Cardiac muscle cell (in vitro differentiated cells and primary cell): ENCODE measurements around the gene SLC12A7. TPM values are rescaled to one million over a fixed set of nuclear protein-coding genes. Genes with fewer than 3 reads are reported as not detected.

Experiments
- DNase-seq, 2 donors: peaks; one replicate each; pipeline versions ENCODE4 v3.0.0 to v3.0.0-alpha.2; 2010 to 2017; ENCODE audit warnings: low read depth in 1 of 2, low spot score in 1 of 2
- H3K27ac ChIP-seq: fragments of 200-600 bp; sonication (generic); 2 replicates; pipeline ENCODE4 v1.5.1; 2016
- H3K27me3 ChIP-seq: fragments of 200-600 bp; sonication (generic); 2 replicates; pipeline ENCODE4 v1.6.0; 2016; ENCODE audit warnings: control low read depth
- H3K36me3 ChIP-seq: fragments of 200-600 bp; sonication (generic); 2 replicates; pipeline ENCODE4 v1.5.1; 2016; ENCODE audit warnings: control low read depth
- H3K4me1 ChIP-seq: fragments of 200-600 bp; sonication (generic); 2 replicates; pipeline ENCODE4 v1.8.1; 2017; ENCODE audit warnings: low read depth, mild to moderate bottlenecking, mixed run types
- H3K4me3 ChIP-seq: fragments of 200-600 bp; sonication (generic); 2 replicates; pipeline ENCODE4 v1.5.1; 2016; ENCODE audit warnings: mild to moderate bottlenecking
- H3K9me3 ChIP-seq: fragments of 200-600 bp; sonication (generic); 2 replicates; pipeline ENCODE4 v1.5.1; 2017; ENCODE audit warnings: low read depth, mild to moderate bottlenecking, control low read depth
- polyA plus RNA-seq: library from polyadenylated mRNA; unstranded; fragments of >200 nt; fragmentation: Nextera tagmentation; extraction: Ambion mirVana; gene quantifications from 2 replicates; pipeline ENCODE4 v1.2.1, GENCODE V29; 2016
- total RNA-seq: library from RNA; depleted of rRNA; stranded (reverse); fragments of >200 nt; gene quantifications from 2 replicates; pipeline ENCODE4 v1.2.3, GENCODE V29; 2016
- TF ChIP-seq, protein P1 (sequence below): IDR thresholded peaks from 2 replicates; pipeline ENCODE4 v1.5.1; 2012; ENCODE audit warnings: low read depth, mild to moderate bottlenecking, low read length

SLC12A7 gene
- total and polyA plus RNA-seq, 2 experiments from 2014 or later: 14.1 to 29.9 TPM

DNA sequence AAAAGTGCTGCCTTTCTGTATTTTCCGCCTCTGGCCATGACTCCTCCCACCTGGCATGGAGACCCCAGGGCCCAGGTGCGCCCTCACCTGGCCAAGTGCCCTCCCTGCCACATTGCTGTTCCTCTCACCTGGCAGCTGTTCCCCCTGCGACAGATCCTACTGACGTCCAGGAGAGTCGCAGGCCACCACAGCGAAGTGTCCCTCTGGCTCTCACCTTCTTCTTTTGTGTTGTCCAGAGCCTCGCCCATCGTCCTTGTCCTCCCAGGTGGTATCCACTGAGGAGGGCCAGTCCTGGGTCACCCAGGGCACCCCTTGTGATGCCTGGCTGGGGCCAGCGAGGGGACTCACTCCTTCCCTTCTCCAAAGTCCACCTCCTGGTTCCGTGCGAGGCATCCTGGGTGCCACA lies 100.6 kb downstream of the SLC12A7 start:
- Histone ChIP-seq H3K36me3 (no peaks in the 10 kb centered on the region), H3K27ac (no peak overlapping the region), H3K27me3 (peaks cover 43% of the 10 kb centered on the region), H3K4me3 (no peak overlapping the region), H3K4me1 (peaks cover 2% of the 10 kb centered on the region), H3K9me3 (no peaks in the 10 kb centered on the region)
- TF ChIP-seq, protein P1, sequence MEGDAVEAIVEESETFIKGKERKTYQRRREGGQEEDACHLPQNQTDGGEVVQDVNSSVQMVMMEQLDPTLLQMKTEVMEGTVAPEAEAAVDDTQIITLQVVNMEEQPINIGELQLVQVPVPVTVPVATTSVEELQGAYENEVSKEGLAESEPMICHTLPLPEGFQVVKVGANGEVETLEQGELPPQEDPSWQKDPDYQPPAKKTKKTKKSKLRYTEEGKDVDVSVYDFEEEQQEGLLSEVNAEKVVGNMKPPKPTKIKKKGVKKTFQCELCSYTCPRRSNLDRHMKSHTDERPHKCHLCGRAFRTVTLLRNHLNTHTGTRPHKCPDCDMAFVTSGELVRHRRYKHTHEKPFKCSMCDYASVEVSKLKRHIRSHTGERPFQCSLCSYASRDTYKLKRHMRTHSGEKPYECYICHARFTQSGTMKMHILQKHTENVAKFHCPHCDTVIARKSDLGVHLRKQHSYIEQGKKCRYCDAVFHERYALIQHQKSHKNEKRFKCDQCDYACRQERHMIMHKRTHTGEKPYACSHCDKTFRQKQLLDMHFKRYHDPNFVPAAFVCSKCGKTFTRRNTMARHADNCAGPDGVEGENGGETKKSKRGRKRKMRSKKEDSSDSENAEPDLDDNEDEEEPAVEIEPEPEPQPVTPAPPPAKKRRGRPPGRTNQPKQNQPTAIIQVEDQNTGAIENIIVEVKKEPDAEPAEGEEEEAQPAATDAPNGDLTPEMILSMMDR: peak; percentile 38
- peak; percentile 28 to 54 for DNase-seq

DNA sequence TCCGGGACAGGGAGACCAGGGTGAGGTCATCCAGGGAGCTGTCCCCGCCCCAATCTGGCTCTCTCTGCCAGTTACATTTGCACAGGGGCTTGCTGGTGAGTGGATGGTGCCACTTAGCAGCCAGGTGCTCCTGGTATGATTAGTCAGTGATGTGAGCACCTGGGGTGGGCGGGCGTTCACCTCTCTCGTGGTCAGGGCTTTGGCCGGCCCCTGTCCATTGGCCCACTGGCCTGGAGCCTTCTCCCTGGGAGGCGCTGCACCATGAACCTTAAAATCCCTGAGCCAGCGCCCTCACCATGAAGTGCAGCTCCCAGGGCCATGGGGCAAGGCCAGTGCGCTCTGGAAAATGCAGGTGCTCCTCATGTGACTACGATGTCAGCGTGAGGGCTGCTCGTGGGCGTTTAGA lies 101.2 kb downstream of the SLC12A7 start:
- no peaks in the 10 kb centered on the region for H3K36me3 ChIP-seq
- H3K27ac ChIP-seq: no peak overlapping the region
- peaks cover 2% of the 10 kb centered on the region for H3K4me1 ChIP-seq
- TF ChIP-seq, protein P1: no peak
- H3K27me3 ChIP-seq: peaks cover 49% of the 10 kb centered on the region
- no peak overlapping the region for H3K4me3 ChIP-seq
- no peaks in the 10 kb centered on the region for H3K9me3 ChIP-seq
- DNase-seq: no peak

DNA sequence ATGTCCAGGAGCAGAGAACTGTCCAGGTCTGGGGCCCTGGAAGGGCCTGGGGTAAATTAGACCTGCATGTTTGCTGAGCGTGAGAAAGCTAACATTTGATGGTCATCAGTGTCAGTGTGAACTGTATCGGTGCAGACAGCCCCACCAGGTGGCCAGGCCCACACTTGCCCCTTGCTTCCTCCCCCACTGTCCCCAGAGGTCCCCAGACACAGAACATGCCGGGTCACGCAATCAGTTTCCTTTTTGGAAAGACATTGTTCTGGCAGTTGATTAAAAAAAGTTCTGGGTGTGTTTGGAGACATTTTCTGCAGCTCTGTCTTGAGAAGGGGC lies 101.7 kb downstream of the SLC12A7 start:
- Histone ChIP-seq H3K4me3 (no peak overlapping the region), H3K9me3 (no peaks in the 10 kb centered on the region), H3K4me1 (peaks cover 2% of the 10 kb centered on the region), H3K27me3 (peaks cover 54% of the 10 kb centered on the region), H3K27ac (no peak overlapping the region), H3K36me3 (no peaks in the 10 kb centered on the region)
- TF ChIP-seq, protein P1: peak; percentile 31
- DNase-seq: no peak

DNA sequence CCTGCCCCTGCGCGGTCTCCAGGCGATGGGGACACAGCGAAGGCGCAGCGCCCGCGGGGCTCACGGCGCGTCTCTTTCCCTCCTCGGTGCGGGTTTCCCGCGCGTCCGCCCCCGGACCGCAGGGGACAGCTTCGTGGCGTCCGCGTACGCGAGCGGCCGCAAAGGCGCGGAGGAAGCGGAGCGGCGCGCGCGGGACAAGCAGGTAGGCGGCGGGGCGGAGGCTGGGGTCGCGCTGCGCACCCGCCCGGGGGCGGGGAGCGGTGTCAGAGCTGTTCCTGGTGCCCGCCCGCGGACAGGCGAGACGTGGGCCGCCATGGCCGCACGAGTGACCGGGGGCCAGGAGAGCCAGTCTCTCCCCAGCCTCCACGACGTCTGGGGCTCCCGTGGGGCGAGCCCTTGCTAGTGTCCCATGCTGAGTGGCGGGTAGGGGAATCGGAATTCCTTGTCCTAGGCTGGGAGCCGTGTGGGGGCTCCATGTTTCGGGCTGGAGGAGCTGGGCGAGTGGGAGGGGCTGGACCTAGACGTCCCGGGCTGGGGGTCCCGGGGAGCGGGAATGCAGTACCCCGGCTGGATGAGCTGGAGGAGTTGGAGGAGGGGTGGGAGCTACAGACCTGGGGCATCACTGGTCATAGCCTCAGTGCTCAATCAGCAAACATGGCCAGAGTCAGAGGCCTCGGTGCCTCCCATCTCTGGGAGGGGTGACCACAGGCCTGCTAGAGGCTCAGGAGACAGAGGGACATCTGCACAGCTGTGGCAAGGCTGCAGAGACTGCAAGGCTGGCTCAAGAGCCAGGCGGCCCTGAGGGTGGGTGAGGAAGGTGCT lies 102.3 kb downstream of the SLC12A7 start:
- H3K9me3 ChIP-seq: no peaks in the 10 kb centered on the region
- H3K4me1 ChIP-seq: peaks cover 2% of the 10 kb centered on the region
- peaks cover 55% of the 10 kb centered on the region for H3K27me3 ChIP-seq
- no peak for DNase-seq
- peak overlapping the region; percentile 42 for H3K4me3 ChIP-seq
- TF ChIP-seq, protein P1: no peak
- H3K27ac ChIP-seq: no peak overlapping the region
- H3K36me3 ChIP-seq: no peaks in the 10 kb centered on the region

DNA sequence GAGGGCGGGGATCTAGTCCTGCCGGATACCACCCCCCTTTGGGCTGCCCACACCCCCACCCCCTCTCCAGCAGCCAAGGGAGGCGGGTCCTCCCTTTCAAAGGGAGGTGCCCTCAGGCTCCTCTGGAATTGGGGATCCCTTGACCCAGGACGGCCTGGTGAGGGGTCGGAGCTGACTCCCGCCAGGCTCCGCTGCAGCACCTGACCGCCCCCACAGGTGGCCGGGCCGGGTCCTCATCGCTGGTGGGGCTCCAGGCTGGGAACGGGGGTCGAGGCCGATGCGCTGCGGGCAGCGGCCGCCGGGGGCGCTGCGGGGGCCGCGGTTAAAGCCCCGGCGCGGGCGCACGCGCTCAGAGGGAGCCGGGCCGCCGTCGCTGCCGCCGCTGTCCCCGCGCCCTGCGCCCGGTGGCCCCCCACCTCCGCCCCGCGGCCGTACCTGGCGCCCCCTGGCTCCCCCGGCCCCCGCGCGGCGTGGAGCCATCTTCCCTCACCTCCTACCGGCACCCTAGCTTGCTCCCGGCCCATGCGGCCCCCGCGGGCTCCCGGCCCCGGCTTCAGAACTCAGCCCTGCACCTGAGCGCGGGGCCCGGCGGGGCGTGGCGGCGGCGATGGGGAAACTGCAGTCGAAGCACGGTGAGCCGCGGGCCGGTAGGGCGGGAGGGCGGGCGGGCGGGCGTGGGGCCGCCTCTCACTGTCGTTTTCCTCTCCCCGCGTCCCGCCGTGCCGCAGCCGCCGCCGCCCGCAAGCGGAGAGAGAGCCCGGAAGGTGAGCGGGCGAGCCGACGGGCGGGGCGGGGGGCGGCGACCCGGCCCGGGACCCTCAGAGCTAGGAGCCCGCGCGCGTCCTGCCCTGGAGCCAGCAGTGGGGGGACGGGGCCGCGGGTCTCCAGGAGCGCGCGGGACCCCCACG lies 103.2 kb downstream of the SLC12A7 start, which contains the start of gene NKD2:
TSS of gene NKD2 (plus strand) at position 352 of the 908 bp plus-strand sequence. CDS start at position 608, 256 bp downstream.
- TF ChIP-seq, protein P1: peak; percentile 60
- Histone ChIP-seq H3K27me3 (peaks cover 55% of the 10 kb centered on the region), H3K27ac (no peak within 1 kb of the TSS), H3K36me3 (no peaks in the 10 kb centered on the region), H3K4me1 (peaks cover 2% of the 10 kb centered on the region), H3K4me3 (peak within 1 kb of the TSS; percentile 42), H3K9me3 (no peaks in the 10 kb centered on the region)
- peak; percentile 29 to 79 for DNase-seq
